GM19452 (cell line): ENCODE measurements around the gene PLPP2.

Experiments
- ATAC-seq: cut with Tn5 transposase; IDR thresholded peaks from one replicate; pipeline ENCODE4 v1.9.1; 2021; ENCODE audit not compliant: unreplicated experiment

PLPP2 gene

GRCh38 chr19:317710-318508 is 26.7 kb upstream of the PLPP2 start:
- no peak for ATAC-seq

- ATAC-seq: no peak
Measured at GRCh38 chr19:315811-316210, 24.6 kb upstream of the PLPP2 start.

- ATAC-seq: no peak
Measured at GRCh38 chr19:313988-314815, 23.0 kb upstream of the PLPP2 start.

GRCh38 chr19:313169-313987 is 22.2 kb upstream of the PLPP2 start:
- no peak for ATAC-seq

GRCh38 chr19:311813-312261 is 20.6 kb upstream of the PLPP2 start:
- no peak for ATAC-seq

GRCh38 chr19:310781-311496 is 19.7 kb upstream of the PLPP2 start:
- no peak for ATAC-seq

- no peak for ATAC-seq
Measured at GRCh38 chr19:310141-310651, 19.0 kb upstream of the PLPP2 start.

- no peak for ATAC-seq
Measured at GRCh38 chr19:309206-309565, 18.0 kb upstream of the PLPP2 start.

GRCh38 chr19:308471-309205 is 17.4 kb upstream of the PLPP2 start:
- no peak for ATAC-seq

- no peak for ATAC-seq
Measured at GRCh38 chr19:307793-308420, 16.7 kb upstream of the PLPP2 start.

- ATAC-seq: no peak
Measured at GRCh38 chr19:307111-307531, 15.9 kb upstream of the PLPP2 start.

GRCh38 chr19:306151-306900 is 15.1 kb upstream of the PLPP2 start:
- ATAC-seq: no peak

- no peak for ATAC-seq
Measured at GRCh38 chr19:305240-306150, 14.3 kb upstream of the PLPP2 start.

GRCh38 chr19:296476-297225 is 5.4 kb upstream of the PLPP2 start:
- ATAC-seq: no peak

GRCh38 chr19:295687-296370 is 4.6 kb upstream of the PLPP2 start:
- no peak for ATAC-seq

GRCh38 chr19:294946-295686 is 3.9 kb upstream of the PLPP2 start:
- ATAC-seq: no peak
